CD4-positive, alpha-beta T cell treated with Interleukin-6 at 100 ng/mL for 8 hours (primary cell): ENCODE measurements around the gene RABGAP1L.
A peak's percentile ranks its signal among the peaks of the same experiment; 100 is the strongest.

Experiments used
- DNase-seq: peaks from one replicate; pipeline ENCODE4 v3.0.0-alpha.2; 2020; ENCODE audit warnings: mixed read lengths, low spot score

RABGAP1L gene

GRCh38 chr1:174713796-174714195, 554.5 kb downstream of the RABGAP1L start:
- DNase-seq = no peak

GRCh38 chr1:174719194-174719593, 559.9 kb downstream of the RABGAP1L start:
- DNase-seq = no peak

- DNase-seq = no peak
Measured at GRCh38 chr1:174720618-174721017, 561.3 kb downstream of the RABGAP1L start.

DNA sequence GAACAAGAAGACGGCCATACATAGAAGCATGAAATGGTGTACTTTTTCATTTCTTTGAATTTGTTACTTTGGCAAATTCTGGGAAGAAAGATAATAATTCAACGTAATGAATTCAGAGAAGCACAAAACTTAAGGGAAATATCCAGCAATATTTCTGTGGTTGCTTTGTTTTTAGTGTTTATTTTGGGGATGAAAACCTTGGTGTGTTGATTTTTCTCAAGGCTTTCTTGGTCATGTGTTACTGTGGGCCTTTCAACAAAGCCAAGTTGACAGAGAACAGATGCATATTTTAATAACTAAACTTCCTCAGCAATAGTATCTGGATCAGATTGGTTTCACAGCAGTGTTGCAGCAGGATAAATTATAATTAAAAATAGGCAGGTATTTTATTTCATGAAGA, 561.9 kb downstream of the RABGAP1L start:
- DNase-seq = no peak

DNA sequence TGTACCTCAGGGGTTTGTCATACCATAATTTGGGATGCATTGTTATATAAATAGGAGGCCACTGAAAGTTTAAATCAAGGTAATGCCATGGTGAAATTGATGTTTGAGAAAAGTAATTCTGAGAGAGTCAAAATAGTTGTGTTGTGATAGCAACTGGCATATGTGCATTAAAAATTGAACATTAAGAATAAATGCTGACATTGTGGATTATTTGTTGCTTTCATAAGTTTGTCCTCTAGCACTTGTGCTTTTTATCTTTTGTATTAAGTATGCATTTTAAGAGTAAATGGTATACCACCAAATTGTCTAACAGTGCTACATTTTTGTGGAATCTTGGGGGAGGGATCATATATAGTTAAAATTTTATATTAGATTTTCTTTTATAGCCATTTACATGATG, 564.5 kb downstream of the RABGAP1L start:
- DNase-seq = no peak

DNA sequence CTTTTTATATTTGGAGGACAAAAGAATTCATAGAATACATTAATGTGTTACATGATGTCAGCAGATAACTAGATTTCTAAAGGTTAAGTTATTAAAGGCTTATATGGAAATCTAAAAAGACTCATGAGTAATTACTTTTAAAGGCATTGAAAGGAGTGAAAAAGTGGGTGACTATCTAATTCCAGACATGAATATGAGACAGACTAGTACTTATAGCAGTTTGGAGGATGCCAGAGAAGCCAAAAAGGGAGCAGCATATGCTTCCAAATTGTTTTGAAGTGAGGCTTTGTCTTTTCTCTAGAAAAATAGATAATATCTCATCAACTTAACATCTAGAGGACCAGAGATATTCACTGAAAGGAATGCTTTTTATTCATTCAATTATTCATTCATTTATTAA, 564.9 kb downstream of the RABGAP1L start:
- DNase-seq = no peak

GRCh38 chr1:174726167-174726879, 567.0 kb downstream of the RABGAP1L start:
- no peak for DNase-seq

DNA sequence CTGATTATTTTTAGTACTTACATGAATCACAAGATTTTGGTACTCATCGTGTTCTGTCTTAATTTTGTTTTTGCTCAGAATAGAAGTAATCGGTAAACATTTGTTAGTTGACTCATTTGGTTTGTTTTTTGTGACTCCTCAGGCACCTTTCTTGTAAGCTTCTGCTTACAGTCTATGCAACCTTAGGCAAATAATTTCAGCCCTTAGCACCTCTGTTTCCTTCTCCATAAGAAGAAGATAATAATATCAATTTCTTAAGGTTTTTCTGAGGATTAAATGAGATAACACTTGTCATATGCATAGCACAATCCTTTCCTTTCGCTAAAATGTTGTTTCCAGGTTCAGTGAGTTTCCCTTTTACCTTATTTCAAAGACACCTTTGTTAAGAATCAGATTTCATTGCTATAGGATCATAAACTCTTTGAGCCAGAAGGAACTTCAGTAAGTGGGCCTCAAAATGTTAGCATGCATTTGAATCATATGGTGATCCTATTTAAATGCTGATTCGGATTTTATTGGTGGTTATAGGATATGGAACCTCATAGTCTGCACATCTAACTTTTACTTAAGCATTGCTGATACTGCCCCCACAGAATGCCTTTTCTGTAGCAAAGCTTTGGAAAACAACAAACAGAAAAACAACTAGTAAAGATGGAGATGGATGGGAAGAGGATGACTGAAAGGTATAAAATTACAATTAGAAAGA, 567.7 kb downstream of the RABGAP1L start:
- no peak for DNase-seq

- no peak for DNase-seq
Measured at GRCh38 chr1:174734270-174734669, 575.0 kb downstream of the RABGAP1L start.

GRCh38 chr1:174736831-174737230, 577.5 kb downstream of the RABGAP1L start:
- no peak for DNase-seq

- no peak for DNase-seq
Measured at GRCh38 chr1:174740249-174740968, 581.1 kb downstream of the RABGAP1L start.

DNA sequence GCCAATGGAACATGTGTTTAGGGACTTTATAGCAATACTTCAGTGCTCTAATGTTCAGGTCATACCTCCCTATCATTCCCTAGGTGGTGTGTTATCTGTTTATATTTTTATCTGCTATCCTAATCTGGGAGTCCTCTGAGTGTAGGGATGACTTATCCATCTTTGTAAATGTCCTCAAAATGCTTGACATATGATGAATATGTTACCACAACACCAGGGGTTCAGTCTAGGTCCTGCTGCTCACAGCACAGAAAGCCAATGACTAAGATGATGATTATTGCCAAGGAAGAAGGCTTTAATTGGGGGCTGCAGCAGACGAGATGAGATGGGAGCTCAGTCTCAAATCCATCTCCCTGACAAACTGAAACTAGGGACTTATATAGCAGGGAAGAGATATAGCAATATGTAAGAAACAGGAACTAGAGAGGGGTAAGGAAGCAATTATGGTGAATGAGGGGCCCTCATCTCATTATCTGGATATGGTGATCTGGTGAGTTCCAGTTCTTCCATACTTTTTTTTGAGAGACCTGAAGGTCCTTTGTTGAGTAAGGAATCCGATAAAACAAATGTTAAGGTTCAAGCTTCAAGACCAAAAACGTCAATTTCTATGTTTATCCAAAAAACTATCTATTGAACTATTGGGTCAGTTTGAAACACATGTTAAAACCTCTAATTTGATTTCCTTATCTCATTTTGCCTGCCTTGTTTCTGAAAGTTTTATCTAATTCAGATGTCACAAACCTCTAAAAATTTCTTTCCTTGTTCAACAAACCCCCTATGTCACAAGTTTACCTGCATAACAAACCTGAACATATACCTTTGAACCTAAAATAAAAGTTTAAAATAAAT, 583.7 kb downstream of the RABGAP1L start:
- DNase-seq = no peak

DNA sequence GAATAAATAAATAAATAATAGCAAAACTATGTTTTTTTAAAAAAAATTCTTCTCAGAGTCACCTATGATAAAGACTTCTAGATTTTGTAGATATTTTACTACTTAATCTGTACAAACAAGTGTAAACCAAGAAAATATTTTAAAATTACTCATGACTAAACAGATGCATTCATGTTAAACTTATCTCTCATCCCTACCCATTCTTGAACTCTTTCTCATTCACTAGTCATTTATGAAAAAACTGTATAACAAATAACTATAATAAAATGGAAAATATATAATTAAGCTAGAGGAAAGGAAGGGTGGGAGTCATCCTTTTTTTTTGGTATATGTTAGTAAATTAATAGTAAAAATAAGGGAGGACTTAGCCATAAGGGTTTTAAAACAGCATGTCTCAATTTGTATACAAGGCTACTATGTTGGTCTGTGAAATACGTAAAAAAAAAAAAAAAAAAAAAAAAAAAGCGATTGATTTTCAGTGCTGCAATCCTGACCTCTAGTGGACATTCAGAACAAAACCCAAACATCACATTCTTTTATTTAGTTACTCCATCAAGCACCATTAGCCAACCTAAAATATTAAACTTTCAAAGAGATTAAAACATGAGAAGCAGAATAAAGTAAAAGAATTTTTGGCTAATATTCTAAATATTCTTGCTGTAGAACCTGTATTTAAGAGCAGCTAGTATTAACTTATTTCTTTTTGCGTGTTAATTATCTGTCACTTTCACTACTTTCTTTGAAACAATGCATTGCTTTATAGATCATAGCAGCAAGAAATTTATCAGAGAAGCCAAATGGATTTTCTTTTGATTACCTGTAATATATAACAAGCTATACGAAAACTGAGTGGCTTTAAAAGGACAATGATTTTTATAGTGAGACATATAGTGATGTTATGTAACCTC, 584.6 kb downstream of the RABGAP1L start:
- DNase-seq = peak; percentile 30

DNA sequence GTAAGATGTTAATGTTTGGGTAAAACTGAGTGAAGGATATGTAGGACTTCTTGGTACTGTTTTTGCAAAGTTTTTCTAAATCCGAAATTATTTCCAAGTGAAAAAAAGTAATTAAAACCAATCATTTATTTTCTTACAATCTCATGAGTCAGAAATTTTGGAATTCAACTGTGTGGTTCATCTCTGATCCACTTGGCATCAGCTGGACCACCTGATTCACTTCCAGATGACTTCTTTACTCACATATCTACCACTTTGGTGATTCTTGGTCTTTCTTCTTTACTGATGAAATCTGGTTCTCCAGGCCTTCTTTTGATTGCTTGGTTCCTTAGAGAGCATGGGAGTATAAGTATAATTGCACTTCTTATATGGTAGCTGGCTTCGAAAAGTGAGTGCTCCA, 585.6 kb downstream of the RABGAP1L start:
- no peak for DNase-seq

GRCh38 chr1:174746024-174746808, 586.9 kb downstream of the RABGAP1L start:
- no peak for DNase-seq

DNA sequence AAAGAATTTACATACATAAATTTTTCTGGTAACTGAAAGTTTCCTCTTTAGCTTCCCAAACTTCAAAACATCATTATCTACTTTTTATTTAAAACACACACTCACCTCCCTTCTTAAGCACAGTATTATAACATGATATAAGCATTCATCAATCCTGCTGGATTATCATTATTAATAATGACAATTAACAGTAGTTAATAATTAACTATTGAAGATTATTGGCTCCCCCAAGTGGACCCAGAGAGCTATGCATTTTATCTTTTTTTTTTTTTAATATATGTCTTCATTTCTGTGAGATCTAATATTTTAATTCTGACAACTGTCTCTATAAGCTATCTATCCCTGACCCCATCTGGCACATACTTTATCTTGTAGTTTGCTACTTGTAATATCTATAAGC, 588.3 kb downstream of the RABGAP1L start:
- DNase-seq = no peak

GRCh38 chr1:174748586-174748985, 589.3 kb downstream of the RABGAP1L start:
- DNase-seq = no peak

DNA sequence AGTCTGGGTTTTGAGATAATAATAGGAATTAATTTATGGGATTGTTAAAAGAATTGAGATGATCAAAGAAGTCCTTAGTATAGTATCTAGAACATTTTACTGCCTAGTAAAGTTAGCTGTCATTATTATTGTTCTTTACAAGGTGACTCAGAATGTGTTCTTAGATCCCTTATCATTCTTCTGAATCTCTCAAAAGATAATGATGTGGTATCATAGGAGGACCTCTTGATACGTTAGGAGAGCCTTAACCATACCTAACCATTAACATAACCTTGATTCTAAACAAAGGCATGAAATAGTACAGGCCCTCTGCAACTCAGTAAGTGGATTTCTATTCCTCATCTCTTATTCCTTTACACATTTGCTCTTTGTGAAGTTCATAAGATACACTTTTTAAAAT, 593.8 kb downstream of the RABGAP1L start:
- DNase-seq = no peak

GRCh38 chr1:174761335-174761734, 602.0 kb downstream of the RABGAP1L start:
- DNase-seq = no peak

- no peak for DNase-seq
Measured at GRCh38 chr1:174761901-174762585, 602.7 kb downstream of the RABGAP1L start.
